ENCODE measurements around the gene JUP.
"Not testable (repeated sequence)": the region's sequence is repeated elsewhere in the genome, so short reads cannot be mapped to it uniquely, and the experiment has no call there.

JUP gene

GRCh38 chr17:41777574-41778188 lies 8.8 kb downstream of the JUP start:
- no peak overlapping the region for H3K9ac ChIP-seq (ENCODE audit: low read length)
- TF ChIP-seq EZH2phosphoT487 (conservative IDR thresholded peaks at IDR 0.05; ENCODE audit: low read length): no peak
- TF ChIP-seq CTCF (IDR thresholded peaks at IDR 0.05; ENCODE audit: insufficient read depth, low read length, poor library complexity, severe bottlenecking): no peak
- no peaks in the 10 kb centered on the region for H3F3A ChIP-seq (ENCODE audit: insufficient read depth)
- no peaks in the 10 kb centered on the region for H3K79me2 ChIP-seq (ENCODE audit: insufficient read depth, low read length)
- H3K4me3 ChIP-seq (ENCODE audit: insufficient read depth, low read length, poor library complexity, severe bottlenecking): no peak overlapping the region
- no peak overlapping the region for H2AFZ ChIP-seq (ENCODE audit: low read depth, low read length, severe bottlenecking)
- no peaks in the 10 kb centered on the region for H3K36me3 ChIP-seq (ENCODE audit: low read length)
- H3K27ac ChIP-seq (ENCODE audit: low read depth, low read length): no peak overlapping the region
- no peaks in the 10 kb centered on the region for H3K27me3 ChIP-seq (ENCODE audit: low read length)
- H3K9me3 ChIP-seq (ENCODE audit: insufficient read depth, low read length): no peaks in the 10 kb centered on the region
- H3K9me2 ChIP-seq (replicated peaks; ENCODE audit: insufficient read depth, low read length): no peaks in the 10 kb centered on the region
- H3K4me2 ChIP-seq (ENCODE audit: low read depth, low read length, poor library complexity, severe bottlenecking): no peak overlapping the region
- H4K20me1 ChIP-seq (ENCODE audit: low read depth, low read length): no peaks in the 10 kb centered on the region

GRCh38 chr17:41777157-41777573 lies 9.3 kb downstream of the JUP start:
- no peak overlapping the region for H3K9ac ChIP-seq (ENCODE audit: low read length)
- no peak overlapping the region for H2AFZ ChIP-seq (ENCODE audit: low read depth, low read length, severe bottlenecking)
- H3K4me3 ChIP-seq (ENCODE audit: insufficient read depth, low read length, poor library complexity, severe bottlenecking): no peak overlapping the region
- no peaks in the 10 kb centered on the region for H3K27me3 ChIP-seq (ENCODE audit: low read length)
- TF ChIP-seq CTCF (IDR thresholded peaks at IDR 0.05; ENCODE audit: insufficient read depth, low read length, poor library complexity, severe bottlenecking): no peak
- no peak for TF ChIP-seq EZH2phosphoT487 (conservative IDR thresholded peaks at IDR 0.05; ENCODE audit: low read length)
- H4K20me1 ChIP-seq (ENCODE audit: low read depth, low read length): no peaks in the 10 kb centered on the region
- H3K79me2 ChIP-seq (ENCODE audit: insufficient read depth, low read length): no peaks in the 10 kb centered on the region
- H3K4me2 ChIP-seq (ENCODE audit: low read depth, low read length, poor library complexity, severe bottlenecking): no peak overlapping the region
- no peaks in the 10 kb centered on the region for H3K9me2 ChIP-seq (replicated peaks; ENCODE audit: insufficient read depth, low read length)
- H3K36me3 ChIP-seq (ENCODE audit: low read length): no peaks in the 10 kb centered on the region
- H3F3A ChIP-seq (ENCODE audit: insufficient read depth): no peaks in the 10 kb centered on the region
- H3K27ac ChIP-seq (ENCODE audit: low read depth, low read length): no peak overlapping the region
- H3K9me3 ChIP-seq (ENCODE audit: insufficient read depth, low read length): no peaks in the 10 kb centered on the region

- not testable (repeated sequence) for H3K79me2 ChIP-seq (ENCODE audit: insufficient read depth, low read length); H3F3A ChIP-seq (ENCODE audit: insufficient read depth); H3K4me3 ChIP-seq (ENCODE audit: insufficient read depth, low read length, poor library complexity, severe bottlenecking); H3K9ac ChIP-seq (ENCODE audit: low read length); H3K27me3 ChIP-seq (ENCODE audit: low read length); H3K9me2 ChIP-seq (replicated peaks; ENCODE audit: insufficient read depth, low read length); H3K9me3 ChIP-seq (ENCODE audit: insufficient read depth, low read length); H3K27ac ChIP-seq (ENCODE audit: low read depth, low read length); H2AFZ ChIP-seq (ENCODE audit: low read depth, low read length, severe bottlenecking); H3K4me2 ChIP-seq (ENCODE audit: low read depth, low read length, poor library complexity, severe bottlenecking); H4K20me1 ChIP-seq (ENCODE audit: low read depth, low read length); H3K36me3 ChIP-seq (ENCODE audit: low read length)
Measured at GRCh38 chr17:41776262-41776900, 10.1 kb downstream of the JUP start.

Measured in SU-DHL-6 (cell line).